Measurements from ENCODE around the gene FGFRL1. TPM values are rescaled to one million over a fixed set of nuclear protein-coding genes. Genes with fewer than 3 reads are reported as not detected.

FGFRL1 gene
- total and polyA plus RNA-seq, 2 of the 13 experiments (the other 11 are each of a cell fraction or from before 2014, with no cell fraction given) = 19.1 to 30.6 TPM

DNA sequence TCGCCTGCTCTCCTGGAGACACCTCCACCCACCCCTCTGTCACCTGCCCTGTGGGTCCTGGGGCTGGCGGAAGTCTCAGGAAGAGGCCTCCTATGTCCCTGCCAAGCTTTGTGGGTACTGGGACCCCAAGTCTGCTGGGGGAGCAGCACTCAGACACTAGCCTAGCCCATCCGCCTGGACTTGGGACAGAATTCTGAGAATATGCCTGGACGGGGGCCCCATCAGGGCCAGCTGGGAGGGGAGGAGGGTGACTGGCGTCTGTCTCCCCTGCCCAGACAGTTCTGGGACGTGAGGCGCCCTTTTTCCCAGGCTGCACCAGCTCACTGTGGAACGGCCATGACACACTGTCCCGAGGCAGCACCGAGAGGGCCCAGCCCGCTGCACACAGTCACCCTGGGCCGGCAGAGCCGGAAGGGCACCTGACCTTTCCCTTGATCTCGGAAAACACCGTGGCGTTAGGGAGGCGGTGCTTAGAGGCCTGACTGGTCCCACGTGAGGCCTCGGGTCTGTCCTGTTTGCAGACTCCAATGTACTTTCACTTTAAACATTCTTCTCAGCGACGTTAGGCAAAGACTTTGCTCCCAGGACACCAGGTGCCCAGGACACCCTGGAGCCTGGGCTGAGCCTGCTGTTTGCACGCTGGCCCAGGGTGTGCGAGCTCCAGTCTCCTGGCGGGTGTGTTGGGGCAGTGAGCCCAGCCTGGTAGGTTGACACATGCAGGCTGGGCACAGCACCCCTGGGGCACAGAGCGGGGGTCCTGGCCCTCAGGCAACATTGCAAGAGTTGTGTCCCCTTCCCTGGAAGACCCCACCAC, 18.9 kb upstream of the FGFRL1 start (continued):
- TF ChIP-seq ZNF567 (CRISPR knock-in tag; IDR thresholded peaks at IDR 0.05; ENCODE audit: borderline replicate concordance) (no peak), MED8 (CRISPR knock-in tag; IDR thresholded peaks at IDR 0.05; ENCODE audit: insufficient replicate concordance) (peak; percentile 21), ZNF367 (CRISPR knock-in tag; IDR thresholded peaks at IDR 0.05; ENCODE audit: borderline replicate concordance) (no peak), TEAD3 (CRISPR knock-in tag; optimal IDR thresholded peaks at IDR 0.05; ENCODE audit: borderline replicate concordance) (peak; percentile 91), NRL (CRISPR knock-in tag; IDR thresholded peaks at IDR 0.05; ENCODE audit: borderline replicate concordance) (no peak), ZBTB8A (CRISPR knock-in tag; IDR thresholded peaks at IDR 0.05; ENCODE audit: borderline replicate concordance, low read depth) (0 out of 2 replicates have a peak, but pooled peaks have one; percentile 27), RXRA (CRISPR knock-in tag; IDR thresholded peaks at IDR 0.05) (peak; percentile 89), KLF12 (CRISPR knock-in tag; IDR thresholded peaks at IDR 0.05; ENCODE audit: borderline replicate concordance) (0 out of 2 replicates have a peak, but pooled peaks have one; percentile 12), ZNF350 (CRISPR knock-in tag; IDR thresholded peaks at IDR 0.05; ENCODE audit: borderline replicate concordance, low read depth) (peak; percentile 85), PRMT3 (CRISPR knock-in tag; IDR thresholded peaks at IDR 0.05; ENCODE audit: borderline replicate concordance, low read depth) (0 out of 2 replicates have a peak, but pooled peaks have one; percentile 27), ZNF382 (CRISPR knock-in tag; IDR thresholded peaks at IDR 0.05; ENCODE audit: borderline replicate concordance) (no peak), HES4 (CRISPR knock-in tag; IDR thresholded peaks at IDR 0.05; ENCODE audit: borderline replicate concordance) (no peak), TGIF2 (CRISPR knock-in tag; IDR thresholded peaks at IDR 0.05) (peak; percentile 71; the same call in 1 of the 2 replicates), ZNF550 (CRISPR knock-in tag; IDR thresholded peaks at IDR 0.05; ENCODE audit: borderline replicate concordance) (no peak), NFE2 (CRISPR knock-in tag; IDR thresholded peaks at IDR 0.05) (no peak), ZNF674 (CRISPR knock-in tag; IDR thresholded peaks at IDR 0.05; ENCODE audit: low read depth) (no peak), KLF11 (CRISPR knock-in tag; IDR thresholded peaks at IDR 0.05) (peak; percentile 66; the same call in 1 of the 2 replicates)
- TF ChIP-seq, protein P1, sequence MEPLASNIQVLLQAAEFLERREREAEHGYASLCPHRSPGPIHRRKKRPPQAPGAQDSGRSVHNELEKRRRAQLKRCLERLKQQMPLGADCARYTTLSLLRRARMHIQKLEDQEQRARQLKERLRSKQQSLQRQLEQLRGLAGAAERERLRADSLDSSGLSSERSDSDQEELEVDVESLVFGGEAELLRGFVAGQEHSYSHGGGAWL (CRISPR knock-in tag; IDR thresholded peaks at IDR 0.05) = no peak; the same call in 1 of the 2 replicates
- TF ChIP-seq, protein P2, sequence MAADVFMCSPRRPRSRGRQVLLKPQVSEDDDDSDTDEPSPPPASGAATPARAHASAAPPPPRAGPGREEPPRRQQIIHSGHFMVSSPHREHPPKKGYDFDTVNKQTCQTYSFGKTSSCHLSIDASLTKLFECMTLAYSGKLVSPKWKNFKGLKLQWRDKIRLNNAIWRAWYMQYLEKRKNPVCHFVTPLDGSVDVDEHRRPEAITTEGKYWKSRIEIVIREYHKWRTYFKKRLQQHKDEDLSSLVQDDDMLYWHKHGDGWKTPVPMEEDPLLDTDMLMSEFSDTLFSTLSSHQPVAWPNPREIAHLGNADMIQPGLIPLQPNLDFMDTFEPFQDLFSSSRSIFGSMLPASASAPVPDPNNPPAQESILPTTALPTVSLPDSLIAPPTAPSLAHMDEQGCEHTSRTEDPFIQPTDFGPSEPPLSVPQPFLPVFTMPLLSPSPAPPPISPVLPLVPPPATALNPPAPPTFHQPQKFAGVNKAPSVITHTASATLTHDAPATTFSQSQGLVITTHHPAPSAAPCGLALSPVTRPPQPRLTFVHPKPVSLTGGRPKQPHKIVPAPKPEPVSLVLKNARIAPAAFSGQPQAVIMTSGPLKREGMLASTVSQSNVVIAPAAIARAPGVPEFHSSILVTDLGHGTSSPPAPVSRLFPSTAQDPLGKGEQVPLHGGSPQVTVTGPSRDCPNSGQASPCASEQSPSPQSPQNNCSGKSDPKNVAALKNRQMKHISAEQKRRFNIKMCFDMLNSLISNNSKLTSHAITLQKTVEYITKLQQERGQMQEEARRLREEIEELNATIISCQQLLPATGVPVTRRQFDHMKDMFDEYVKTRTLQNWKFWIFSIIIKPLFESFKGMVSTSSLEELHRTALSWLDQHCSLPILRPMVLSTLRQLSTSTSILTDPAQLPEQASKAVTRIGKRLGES (CRISPR knock-in tag; IDR thresholded peaks at IDR 0.05; ENCODE audit: borderline replicate concordance) = no peak
- TF ChIP-seq, protein P3, sequence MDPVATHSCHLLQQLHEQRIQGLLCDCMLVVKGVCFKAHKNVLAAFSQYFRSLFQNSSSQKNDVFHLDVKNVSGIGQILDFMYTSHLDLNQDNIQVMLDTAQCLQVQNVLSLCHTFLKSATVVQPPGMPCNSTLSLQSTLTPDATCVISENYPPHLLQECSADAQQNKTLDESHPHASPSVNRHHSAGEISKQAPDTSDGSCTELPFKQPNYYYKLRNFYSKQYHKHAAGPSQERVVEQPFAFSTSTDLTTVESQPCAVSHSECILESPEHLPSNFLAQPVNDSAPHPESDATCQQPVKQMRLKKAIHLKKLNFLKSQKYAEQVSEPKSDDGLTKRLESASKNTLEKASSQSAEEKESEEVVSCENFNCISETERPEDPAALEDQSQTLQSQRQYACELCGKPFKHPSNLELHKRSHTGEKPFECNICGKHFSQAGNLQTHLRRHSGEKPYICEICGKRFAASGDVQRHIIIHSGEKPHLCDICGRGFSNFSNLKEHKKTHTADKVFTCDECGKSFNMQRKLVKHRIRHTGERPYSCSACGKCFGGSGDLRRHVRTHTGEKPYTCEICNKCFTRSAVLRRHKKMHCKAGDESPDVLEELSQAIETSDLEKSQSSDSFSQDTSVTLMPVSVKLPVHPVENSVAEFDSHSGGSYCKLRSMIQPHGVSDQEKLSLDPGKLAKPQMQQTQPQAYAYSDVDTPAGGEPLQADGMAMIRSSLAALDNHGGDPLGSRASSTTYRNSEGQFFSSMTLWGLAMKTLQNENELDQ (CRISPR knock-in tag; IDR thresholded peaks at IDR 0.05; ENCODE audit: borderline replicate concordance) = peak; percentile 58; the same call in 1 of the 2 replicates
- TF ChIP-seq, protein P4, sequence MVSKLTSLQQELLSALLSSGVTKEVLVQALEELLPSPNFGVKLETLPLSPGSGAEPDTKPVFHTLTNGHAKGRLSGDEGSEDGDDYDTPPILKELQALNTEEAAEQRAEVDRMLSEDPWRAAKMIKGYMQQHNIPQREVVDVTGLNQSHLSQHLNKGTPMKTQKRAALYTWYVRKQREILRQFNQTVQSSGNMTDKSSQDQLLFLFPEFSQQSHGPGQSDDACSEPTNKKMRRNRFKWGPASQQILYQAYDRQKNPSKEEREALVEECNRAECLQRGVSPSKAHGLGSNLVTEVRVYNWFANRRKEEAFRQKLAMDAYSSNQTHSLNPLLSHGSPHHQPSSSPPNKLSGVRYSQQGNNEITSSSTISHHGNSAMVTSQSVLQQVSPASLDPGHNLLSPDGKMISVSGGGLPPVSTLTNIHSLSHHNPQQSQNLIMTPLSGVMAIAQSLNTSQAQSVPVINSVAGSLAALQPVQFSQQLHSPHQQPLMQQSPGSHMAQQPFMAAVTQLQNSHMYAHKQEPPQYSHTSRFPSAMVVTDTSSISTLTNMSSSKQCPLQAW (CRISPR knock-in tag; IDR thresholded peaks at IDR 0.05) = peak; percentile 85

Data from HepG2 (cell line).